ENCODE data around the gene UBR4. TPM values are rescaled to one million over a fixed set of nuclear protein-coding genes. Genes with fewer than 3 reads are reported as not detected.

UBR4 gene
- polyA plus RNA-seq, 1 donor (not counting 4 experiments of a cell fraction or from before 2014, with no cell fraction given) = 39.0 TPM

DNA sequence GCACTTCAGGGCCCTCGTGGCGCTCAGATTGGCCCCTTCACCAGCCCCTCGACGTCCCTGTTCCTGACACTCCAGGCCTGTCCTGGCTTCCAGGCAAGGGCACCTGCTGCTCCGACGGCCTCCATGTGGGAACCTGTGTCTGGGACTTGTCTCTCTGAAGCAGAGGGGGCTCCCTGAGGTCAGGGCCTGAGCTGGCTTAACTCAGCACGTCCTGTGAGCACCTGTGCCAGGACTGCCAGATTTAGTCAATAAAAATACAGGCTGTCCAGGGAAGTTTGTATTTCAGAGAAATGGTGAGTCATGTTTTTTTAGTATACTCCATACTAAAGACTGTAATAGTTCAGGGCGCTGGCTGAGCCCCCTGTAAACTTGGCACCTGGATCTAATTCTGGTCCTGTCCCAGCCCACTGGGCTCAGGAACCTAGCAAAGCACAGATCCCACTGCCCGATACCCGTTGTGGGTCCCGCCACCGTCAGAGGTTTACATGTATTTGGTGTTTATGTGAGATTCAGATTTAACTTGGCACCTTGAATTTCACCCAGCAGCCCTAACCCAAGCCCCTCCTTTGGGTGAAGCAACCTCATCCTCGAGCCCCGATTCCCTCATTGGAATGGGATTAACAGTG lies 143.7 kb downstream of the UBR4 start:
- no peak for DNase-seq (ENCODE audit: low read depth, low spot score)

DNA sequence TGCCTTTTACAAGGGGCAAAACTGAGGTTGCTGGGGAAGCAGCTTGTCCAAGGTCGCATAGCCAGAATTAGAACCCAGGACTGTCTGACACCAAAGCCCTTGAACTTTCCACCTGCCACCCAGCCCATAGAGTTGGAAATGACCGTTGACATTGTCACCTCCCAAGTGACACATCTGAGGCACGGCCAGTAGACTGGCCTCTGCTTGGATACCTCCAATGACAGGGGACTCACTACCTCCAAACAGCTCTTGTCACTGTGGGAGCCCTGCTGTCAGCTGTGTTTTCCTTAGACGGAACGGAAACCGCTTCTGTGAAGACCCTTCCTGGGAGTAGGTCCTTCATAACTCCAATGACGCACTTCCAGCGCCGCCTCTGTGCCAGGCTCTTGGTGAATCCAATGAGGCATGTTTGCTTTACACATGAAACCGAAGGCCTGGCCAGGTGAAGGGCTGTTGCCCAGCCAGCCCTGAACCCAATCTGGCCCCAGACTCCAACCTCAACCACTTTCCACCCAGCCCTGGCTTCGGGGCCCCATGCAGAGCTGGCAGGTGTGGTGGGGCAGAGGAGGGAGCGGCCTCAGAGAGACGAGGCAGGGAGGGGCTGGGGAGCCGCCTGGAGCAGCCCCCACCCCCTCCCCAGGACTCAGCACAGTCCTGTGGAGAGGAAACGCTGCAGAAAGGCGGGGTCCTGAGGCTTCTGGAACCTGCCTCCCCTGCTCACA lies 144.4 kb downstream of the UBR4 start:
- Histone ChIP-seq H3K27ac (ENCODE audit: control insufficient read depth, insufficient read depth, low read length) (no peak overlapping the region), H3K4me1 (ENCODE audit: control insufficient read depth, extremely low read depth, insufficient read depth, low read length) (peaks cover 30% of the 10 kb centered on the region), H3K27me3 (ENCODE audit: control insufficient read depth, extremely low read depth, insufficient read depth, low read length) (peaks cover 4% of the 10 kb centered on the region), H3K9me1 (ENCODE audit: control insufficient read depth, extremely low read depth, insufficient read depth, low read length) (no peaks in the 10 kb centered on the region), H3K36me3 (ENCODE audit: control insufficient read depth in 2 of 2, extremely low read depth in 1 of 2, insufficient read depth in 2 of 2, low read length in 2 of 2) (no peaks in the 10 kb centered on the region), H2AFZ (ENCODE audit: control insufficient read depth, low read length) (no peak overlapping the region), H3K79me2 (ENCODE audit: control insufficient read depth, insufficient read depth, low read length) (no peaks in the 10 kb centered on the region), H3K4me3 (ENCODE audit: control insufficient read depth in 2 of 3, extremely low read depth in 1 of 3, insufficient read depth in 2 of 3, low read depth in 1 of 3, low read length in 3 of 3) (no peak overlapping the region), H3K9ac (ENCODE audit: control insufficient read depth, extremely low read depth, insufficient read depth, low read length) (no peak overlapping the region), H3K9me3 (ENCODE audit: control insufficient read depth, low read depth, low read length) (no peaks in the 10 kb centered on the region), H4K20me1 (ENCODE audit: control insufficient read depth, extremely low read depth, insufficient read depth, low read length) (no peaks in the 10 kb centered on the region), H3K4me2 (ENCODE audit: control insufficient read depth, extremely low read depth, insufficient read depth, low read depth, low read length) (no peak overlapping the region)
- FAIRE-seq (no peak), DNase-seq (ENCODE audit: low read depth, low spot score) (no peak)
- dilution Hi-C loops (cut with MboI; ENCODE audit: extremely low pct_ligation_motif_present, low sequenced_read_pairs) = no loop called here
- TF ChIP-seq EZH2 (IDR thresholded peaks at IDR 0.05; ENCODE audit: low read length) = no peak
- TF ChIP-seq, protein P1, sequence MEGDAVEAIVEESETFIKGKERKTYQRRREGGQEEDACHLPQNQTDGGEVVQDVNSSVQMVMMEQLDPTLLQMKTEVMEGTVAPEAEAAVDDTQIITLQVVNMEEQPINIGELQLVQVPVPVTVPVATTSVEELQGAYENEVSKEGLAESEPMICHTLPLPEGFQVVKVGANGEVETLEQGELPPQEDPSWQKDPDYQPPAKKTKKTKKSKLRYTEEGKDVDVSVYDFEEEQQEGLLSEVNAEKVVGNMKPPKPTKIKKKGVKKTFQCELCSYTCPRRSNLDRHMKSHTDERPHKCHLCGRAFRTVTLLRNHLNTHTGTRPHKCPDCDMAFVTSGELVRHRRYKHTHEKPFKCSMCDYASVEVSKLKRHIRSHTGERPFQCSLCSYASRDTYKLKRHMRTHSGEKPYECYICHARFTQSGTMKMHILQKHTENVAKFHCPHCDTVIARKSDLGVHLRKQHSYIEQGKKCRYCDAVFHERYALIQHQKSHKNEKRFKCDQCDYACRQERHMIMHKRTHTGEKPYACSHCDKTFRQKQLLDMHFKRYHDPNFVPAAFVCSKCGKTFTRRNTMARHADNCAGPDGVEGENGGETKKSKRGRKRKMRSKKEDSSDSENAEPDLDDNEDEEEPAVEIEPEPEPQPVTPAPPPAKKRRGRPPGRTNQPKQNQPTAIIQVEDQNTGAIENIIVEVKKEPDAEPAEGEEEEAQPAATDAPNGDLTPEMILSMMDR (optimal IDR thresholded peaks at IDR 0.05 in 1 of 3, IDR thresholded peaks at IDR 0.05 in 1 of 3, conservative IDR thresholded peaks at IDR 0.05 in 1 of 3; ENCODE audit: extremely low read depth in 1 of 3, insufficient read depth in 2 of 3, low read length in 3 of 3) = no peak

More for the DNA sequence above, 143.7 kb downstream of the UBR4 start:
- no peak overlapping the region for H3K27ac ChIP-seq (ENCODE audit: control insufficient read depth, insufficient read depth, low read length)
- H3K9ac ChIP-seq (ENCODE audit: control insufficient read depth, extremely low read depth, insufficient read depth, low read length) = no peak overlapping the region
- H3K4me3 ChIP-seq (ENCODE audit: control insufficient read depth in 2 of 3, extremely low read depth in 1 of 3, insufficient read depth in 2 of 3, low read depth in 1 of 3, low read length in 3 of 3) = no peak overlapping the region
- H3K4me1 ChIP-seq (ENCODE audit: control insufficient read depth, extremely low read depth, insufficient read depth, low read length) = peaks cover 30% of the 10 kb centered on the region
- H3K9me1 ChIP-seq (ENCODE audit: control insufficient read depth, extremely low read depth, insufficient read depth, low read length) = no peaks in the 10 kb centered on the region
- TF ChIP-seq, protein P1 (optimal IDR thresholded peaks at IDR 0.05 in 1 of 3, IDR thresholded peaks at IDR 0.05 in 1 of 3, conservative IDR thresholded peaks at IDR 0.05 in 1 of 3; ENCODE audit: extremely low read depth in 1 of 3, insufficient read depth in 2 of 3, low read length in 3 of 3) = no peak
- no peak for TF ChIP-seq EZH2 (IDR thresholded peaks at IDR 0.05; ENCODE audit: low read length)
- H3K4me2 ChIP-seq (ENCODE audit: control insufficient read depth, extremely low read depth, insufficient read depth, low read depth, low read length) = no peak overlapping the region
- H3K9me3 ChIP-seq (ENCODE audit: control insufficient read depth, low read depth, low read length) = no peaks in the 10 kb centered on the region
- FAIRE-seq = no peak
- dilution Hi-C loops (cut with MboI; ENCODE audit: extremely low pct_ligation_motif_present, low sequenced_read_pairs) = no loop called here
- peaks cover 4% of the 10 kb centered on the region for H3K27me3 ChIP-seq (ENCODE audit: control insufficient read depth, extremely low read depth, insufficient read depth, low read length)
- H4K20me1 ChIP-seq (ENCODE audit: control insufficient read depth, extremely low read depth, insufficient read depth, low read length) = no peaks in the 10 kb centered on the region
- H3K79me2 ChIP-seq (ENCODE audit: control insufficient read depth, insufficient read depth, low read length) = no peaks in the 10 kb centered on the region
- H3K36me3 ChIP-seq (ENCODE audit: control insufficient read depth in 2 of 2, extremely low read depth in 1 of 2, insufficient read depth in 2 of 2, low read length in 2 of 2) = no peaks in the 10 kb centered on the region
- H2AFZ ChIP-seq (ENCODE audit: control insufficient read depth, low read length) = no peak overlapping the region

Data from keratinocyte (primary cell).